GM21619 (cell line): Measurements from ENCODE around the gene TRIM63.
A peak's percentile ranks its signal among the peaks of the same experiment; 100 is the strongest.
"Not testable (repeated sequence)": the region's sequence is repeated elsewhere in the genome, so short reads cannot be mapped to it uniquely, and the experiment has no call there.

Source experiments
- ATAC-seq: cut with Tn5 transposase; IDR thresholded peaks from one replicate; pipeline ENCODE4 v1.9.1; 2021; ENCODE audit not compliant: unreplicated experiment

TRIM63 gene

GRCh38 chr1:26067432-26067911, at the start of gene TRIM63:
TRIM63 (minus strand) TSS chr1:26067630; CDS start chr1:26067494, 136 bp downstream.
- no peak for ATAC-seq

- no peak for ATAC-seq
Observed at GRCh38 chr1:26114165-26114927, 46.9 kb upstream of the TRIM63 start.

GRCh38 chr1:26112407-26112775, 45.0 kb upstream of the TRIM63 start:
- peak; percentile 11 for ATAC-seq

GRCh38 chr1:26111530-26112406, 44.3 kb upstream of the TRIM63 start, which contains the start of gene PDIK1L:
PDIK1L (plus strand) TSS chr1:26111824; CDS start chr1:26114309, 2,485 bp downstream.
- ATAC-seq, result peak; percentile 63

GRCh38 chr1:26110731-26111529, 43.5 kb upstream of the TRIM63 start:
- ATAC-seq, result peak; percentile 38

GRCh38 chr1:26109229-26110164, 42.1 kb upstream of the TRIM63 start:
- no peak for ATAC-seq

GRCh38 chr1:26105226-26105548, 37.8 kb upstream of the TRIM63 start:
- not testable (repeated sequence) for ATAC-seq

- ATAC-seq, result no peak
Observed at GRCh38 chr1:26102526-26102925, 35.1 kb upstream of the TRIM63 start.

GRCh38 chr1:26102119-26102518, 34.7 kb upstream of the TRIM63 start:
- no peak for ATAC-seq

GRCh38 chr1:26100204-26100603, 32.8 kb upstream of the TRIM63 start:
- not testable (repeated sequence) for ATAC-seq

GRCh38 chr1:26099780-26100179, 32.4 kb upstream of the TRIM63 start:
- no peak for ATAC-seq

- no peak for ATAC-seq
Observed at GRCh38 chr1:26098602-26099001, 31.2 kb upstream of the TRIM63 start.

- no peak for ATAC-seq
Observed at GRCh38 chr1:26097696-26098095, 30.3 kb upstream of the TRIM63 start.

GRCh38 chr1:26096471-26096870, 29.0 kb upstream of the TRIM63 start:
- no peak for ATAC-seq

- ATAC-seq, result no peak
Observed at GRCh38 chr1:26094677-26095383, 27.4 kb upstream of the TRIM63 start.

- ATAC-seq, result no peak
Observed at GRCh38 chr1:26094076-26094669, 26.7 kb upstream of the TRIM63 start.

- not testable (repeated sequence) for ATAC-seq
Observed at GRCh38 chr1:26093569-26093968, 26.1 kb upstream of the TRIM63 start.

GRCh38 chr1:26092422-26092821, 25.0 kb upstream of the TRIM63 start:
- no peak for ATAC-seq

- ATAC-seq, result no peak
Observed at GRCh38 chr1:26090893-26091292, 23.5 kb upstream of the TRIM63 start.
